Measurements from ENCODE around the gene SYNE1.
"Not testable (repeated sequence)": the region's sequence is repeated elsewhere in the genome, so short reads cannot be mapped to it uniquely, and the experiment has no call there.

Gene SYNE1

DNA sequence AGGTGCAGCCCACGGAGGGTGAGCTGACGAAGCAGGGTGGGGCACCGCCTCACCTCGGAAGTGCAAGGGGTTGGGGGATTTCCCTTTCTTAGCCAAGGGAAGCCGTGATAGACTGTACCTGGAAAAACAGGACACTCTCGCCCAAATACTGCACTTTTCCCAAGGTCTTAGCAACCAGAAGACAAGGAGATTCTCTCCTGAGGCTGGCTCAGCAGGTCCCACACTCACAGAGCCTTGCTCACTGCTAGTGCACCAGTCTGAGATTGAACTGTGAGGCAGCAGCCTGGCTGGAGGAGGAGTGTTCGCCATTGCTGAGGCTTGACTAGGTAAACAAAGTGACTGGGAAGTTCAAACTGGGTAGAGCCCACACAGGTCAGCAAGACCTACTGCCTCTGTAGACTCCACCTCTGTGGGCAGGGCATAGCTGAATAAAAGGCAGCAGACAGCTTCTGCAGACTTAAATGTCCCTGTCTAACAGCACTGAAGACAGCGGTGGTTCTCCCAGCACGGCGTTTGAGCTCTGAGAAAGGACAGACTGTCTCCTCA is 28.0 kb downstream of the SYNE1 start:
- DNase-seq: no peak

DNA sequence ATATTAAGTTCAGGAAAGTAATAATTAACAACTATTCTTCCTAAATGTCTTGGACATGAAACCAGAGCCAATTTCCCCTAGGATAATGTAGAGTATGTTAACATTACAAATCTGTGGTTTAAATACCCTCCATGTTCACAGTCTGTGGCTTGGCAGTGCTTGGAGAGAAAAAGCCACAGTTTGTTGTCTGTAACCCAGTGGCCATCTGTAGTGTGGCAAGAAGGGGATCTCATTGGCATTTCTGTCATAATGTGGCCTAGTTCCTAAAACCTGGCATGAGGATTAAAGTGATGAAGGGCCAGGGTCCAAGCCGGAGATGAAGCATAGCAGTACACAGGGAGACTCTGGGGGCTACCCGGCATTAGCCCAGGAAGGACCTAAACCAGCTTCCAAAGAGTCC is 31.2 kb downstream of the SYNE1 start:
- DNase-seq: no peak

DNA sequence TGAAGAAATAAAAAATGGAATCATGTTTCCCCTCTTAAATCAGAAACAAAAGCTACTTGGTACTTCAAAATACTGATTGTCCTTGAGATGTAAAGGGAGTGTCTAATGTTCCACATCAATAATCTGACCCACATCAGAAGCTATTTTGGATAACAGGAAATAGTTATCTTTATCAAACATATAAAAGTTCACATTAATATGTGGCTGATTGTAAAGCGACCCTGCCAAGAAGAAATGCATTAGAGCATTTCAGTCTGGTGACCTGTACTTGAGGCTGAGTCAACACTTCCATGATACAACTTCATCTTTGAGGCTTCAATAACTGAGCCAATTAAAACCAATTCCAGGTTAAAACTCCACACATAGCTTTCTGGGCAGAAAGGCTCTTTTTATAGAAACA is 31.8 kb downstream of the SYNE1 start:
- no peak for DNase-seq

DNA sequence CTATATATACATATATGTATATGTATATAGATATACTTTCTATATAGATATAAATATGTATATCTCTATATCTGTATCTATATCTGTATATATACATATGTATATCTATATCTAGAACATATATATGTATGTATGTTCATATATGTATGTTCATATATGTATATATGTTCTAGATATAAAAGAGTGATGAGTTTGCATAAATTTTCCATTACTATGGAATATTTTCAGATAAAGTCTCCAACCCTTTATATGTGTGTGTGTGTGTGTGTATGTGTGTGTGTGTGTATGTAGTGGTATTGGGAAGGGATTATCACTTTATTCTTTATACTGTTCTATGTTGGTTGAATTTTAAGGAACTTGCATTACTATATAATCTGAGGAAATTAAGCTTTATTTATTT is 33.3 kb downstream of the SYNE1 start:
- DNase-seq: no peak

DNA sequence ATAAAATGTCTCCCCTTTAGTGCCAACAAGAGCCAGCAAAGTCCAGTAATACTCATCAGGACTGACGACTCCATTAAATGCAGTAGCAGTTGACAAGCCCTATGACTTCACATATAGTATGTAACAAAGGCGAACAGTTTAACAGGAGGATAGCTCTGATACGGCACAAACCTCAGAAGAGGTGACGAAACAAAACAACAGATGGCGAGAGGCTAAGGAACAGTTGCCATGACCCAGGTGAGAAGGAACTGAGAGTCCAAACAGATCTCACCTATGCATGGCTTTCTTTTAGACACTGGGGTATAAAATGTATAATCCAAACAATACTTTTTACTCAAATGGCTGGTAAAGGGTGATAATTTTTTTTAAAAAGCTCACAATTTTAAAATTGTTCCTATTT is 37.1 kb downstream of the SYNE1 start:
- no peak for DNase-seq

DNA sequence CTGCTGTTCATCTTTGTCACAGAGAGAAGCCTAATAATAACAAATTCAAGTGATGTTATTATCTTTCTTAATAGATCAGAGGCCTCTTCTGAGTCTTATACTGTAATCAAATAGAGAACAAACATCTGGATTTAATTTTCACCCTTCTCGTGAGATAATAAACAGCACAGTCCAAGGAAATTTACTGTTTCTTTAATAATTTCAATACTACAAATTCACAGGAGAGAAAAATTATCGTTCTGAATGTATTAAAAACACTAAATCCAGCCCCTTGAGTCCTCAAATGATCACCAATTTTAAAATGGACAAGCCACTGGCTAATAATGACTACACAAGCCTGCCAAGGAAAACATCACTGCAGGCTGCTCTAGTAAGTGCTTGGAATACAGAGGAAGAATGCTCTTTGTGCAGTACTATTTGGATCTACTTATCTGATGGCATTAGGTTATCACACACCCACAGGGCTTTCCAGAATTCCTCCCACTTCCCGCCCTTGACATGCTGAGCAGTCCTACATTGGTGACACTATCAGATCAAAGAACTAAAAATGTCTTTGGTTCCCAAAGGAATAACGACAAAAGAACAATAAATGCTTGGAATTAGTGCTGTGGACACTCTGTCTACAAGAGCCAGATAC is 38.1 kb downstream of the SYNE1 start:
- no peak for DNase-seq

DNA sequence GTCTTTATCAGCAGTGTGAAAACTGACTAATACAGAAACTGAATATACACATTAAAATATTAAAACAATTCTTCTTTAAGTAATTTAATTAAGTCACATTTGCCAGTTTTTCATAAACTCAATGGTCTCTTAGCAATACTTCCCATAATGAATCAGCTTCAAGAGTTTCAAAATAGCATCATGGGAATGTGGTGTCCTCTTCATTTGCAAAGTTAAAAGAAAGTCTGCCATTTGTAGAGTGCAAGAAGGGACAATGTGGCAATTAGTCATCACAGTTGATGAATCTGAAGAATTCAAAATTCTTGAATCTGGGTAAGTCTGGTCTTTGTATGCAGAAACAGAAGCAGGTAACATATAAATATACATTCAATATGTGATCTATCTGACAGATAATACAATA is 38.7 kb downstream of the SYNE1 start:
- no peak for DNase-seq

DNA sequence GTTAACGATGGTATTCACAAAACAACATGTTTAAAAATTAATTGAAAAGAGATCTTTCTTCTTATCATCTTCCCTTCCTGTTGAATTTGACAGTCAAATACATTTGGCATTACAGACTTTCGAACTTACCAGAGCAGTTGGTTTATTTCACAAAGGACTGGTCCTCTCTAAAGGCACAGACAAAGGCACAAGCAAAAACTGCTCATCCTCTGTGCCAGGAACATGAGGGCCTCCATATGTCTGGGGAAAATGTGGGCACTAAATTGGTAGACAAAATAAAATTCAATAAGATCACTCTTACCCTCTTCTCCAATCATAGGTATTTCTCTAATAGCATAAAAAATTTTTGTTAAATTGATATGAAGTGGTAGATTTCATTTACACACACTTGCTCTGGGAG is 40.4 kb downstream of the SYNE1 start:
- no peak for DNase-seq

DNA sequence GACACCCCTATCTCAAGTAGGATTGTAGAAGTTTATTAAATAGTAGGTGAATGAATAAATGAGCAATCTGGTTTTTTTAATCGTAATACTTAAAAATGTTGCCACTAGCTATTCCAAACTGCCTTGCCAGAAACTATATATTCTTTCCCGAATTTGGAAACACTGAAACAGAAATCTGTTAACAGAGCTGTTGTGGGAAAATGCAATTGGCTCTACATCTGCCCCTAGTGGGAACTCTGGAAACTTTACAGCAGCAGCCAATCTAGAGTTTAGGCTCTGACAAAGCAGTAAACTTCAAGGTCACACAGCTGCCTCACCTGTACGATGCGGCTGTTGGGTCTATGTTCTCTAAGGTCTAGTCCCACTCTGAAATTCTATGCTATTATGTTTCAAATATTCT is 41.7 kb downstream of the SYNE1 start:
- DNase-seq: no peak

DNA sequence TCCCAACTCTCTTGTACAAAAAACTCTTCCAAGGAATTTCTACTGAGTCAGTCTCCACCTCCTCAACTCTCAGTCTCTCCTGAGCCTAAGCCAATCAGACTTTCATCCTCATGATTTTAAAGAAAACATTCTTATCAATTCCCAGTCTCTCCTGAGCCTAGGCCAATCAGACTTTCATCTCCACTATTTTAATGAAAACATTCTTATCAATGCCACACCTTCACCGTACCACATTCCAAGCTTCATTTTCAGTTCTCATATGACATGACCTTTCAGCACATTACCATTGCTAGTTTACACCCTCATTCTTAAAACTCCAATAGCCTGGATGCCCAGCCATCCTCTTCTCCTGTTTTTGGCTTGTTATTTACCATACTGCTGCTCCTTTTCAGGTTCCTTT is 42.5 kb downstream of the SYNE1 start:
- DNase-seq: no peak

DNA sequence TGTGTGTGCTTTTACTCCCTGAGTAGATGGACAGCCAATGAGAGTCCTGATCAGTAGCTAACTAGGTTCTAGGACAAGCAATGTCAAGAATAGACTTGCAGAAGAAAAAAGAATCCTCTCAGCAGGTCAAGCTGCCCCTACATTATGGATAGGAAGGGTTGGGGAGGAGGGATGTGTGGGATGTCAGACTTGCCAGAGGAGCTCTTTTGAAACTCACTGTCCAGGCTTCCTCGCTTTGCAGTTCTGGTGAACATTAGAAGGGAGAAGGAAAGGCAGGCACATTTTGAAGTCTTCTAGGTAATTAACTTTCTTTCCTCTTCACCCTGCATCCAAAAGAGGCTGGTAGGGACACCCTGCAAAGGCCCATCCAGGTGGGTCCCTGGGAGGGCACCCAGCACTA is 48.7 kb downstream of the SYNE1 start:
- DNase-seq: no peak

DNA sequence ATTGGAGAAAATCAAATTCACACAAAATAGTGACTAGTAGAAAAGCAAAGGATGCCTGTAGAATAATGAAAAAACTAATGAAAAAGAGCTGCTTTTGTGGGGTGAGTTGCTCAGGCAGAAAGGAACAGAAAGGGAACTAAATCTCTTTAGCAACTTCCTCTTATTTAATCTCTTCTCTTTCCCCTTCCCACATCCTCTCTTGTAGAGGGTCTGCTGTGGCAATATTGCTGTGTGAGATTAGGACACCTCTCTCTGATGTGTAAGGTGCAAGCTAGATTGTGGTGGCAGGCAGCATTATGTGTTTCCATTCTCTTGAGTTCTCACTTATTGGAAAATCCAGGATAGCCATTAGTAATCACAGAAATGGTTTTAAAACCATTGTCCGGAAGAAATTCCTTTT is 49.7 kb downstream of the SYNE1 start:
- DNase-seq: peak in 1 of 2 donors; percentile 4

DNA sequence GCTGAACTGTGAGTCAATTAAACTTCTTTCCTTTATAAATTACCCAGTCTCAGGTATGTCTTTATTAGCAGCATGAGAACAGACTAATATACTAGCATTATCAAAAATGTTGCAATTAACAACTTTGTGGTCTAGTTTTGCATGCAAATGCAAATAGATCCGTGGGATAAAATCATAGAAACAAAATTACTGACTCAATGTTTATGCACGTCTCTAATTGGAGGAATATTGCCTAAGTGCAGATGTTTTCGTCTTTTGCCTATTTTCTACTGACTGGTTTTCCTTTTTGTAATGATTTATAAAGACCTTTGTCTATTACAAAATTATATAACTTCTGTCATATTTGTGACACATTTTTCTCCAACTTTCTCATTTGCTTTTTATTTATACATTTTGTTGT is 51.9 kb downstream of the SYNE1 start:
- DNase-seq: no peak

DNA sequence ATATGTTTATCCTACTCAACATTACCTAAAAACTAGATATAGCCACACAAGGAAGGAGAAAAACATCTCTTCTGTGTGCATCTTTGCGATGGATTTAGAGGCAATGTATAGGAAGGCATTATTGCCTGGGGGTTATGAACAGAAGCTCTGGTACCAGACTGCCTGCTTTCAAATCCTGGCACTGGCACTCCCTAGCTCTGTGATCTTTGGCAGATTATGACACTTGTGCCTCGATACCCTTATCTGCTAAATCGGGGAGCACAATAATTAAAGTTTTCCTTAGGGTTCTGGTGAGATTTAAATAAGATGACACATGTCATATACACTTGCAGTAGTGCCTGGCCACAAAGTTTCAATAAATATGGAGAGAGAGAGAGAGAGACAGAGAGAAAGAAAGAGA is 53.3 kb downstream of the SYNE1 start:
- no peak for DNase-seq

DNA sequence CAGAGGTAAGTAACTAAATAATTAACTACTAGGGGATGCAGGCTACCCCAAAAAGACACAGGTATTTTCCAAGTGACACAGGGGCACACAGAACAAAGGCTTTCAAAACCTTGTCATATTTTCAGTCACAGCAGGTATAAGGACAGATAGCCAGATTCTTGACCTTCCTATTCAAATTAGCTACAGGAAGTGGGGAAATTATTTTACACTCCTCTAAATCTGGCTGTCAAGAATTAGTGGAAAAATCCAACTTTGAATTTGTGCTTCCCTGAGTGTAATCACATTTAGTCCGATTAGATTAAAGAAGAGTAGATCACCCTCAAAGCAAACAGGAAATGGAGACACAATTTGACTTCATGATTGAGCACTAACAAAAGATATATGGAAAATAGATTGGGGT is 60.6 kb downstream of the SYNE1 start:
- DNase-seq: no peak

DNA sequence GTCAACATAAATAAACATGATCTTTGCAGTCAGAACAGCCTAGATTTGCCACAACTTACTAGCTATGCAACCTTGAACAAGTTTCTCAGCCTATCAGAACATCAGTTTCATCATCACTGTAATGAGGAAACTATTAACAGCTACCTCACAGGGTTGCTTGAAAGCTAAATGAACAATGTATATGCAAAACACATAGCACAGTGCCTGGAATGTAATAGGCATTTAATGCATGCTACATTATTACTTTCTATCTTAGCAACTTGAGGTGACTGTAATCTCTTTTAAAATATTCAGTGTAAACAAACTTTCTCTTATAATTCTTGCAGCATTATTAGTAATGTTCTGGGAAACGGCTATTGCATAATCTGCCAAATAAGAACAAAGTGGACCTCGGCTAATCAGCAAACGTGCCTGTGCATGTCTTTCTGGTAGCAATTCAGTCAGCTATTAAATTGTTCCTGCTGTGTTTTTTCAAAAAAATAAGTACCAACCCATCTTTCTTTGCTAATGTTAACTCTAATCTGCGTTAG is 61.5 kb downstream of the SYNE1 start:
- DNase-seq: no peak

DNA sequence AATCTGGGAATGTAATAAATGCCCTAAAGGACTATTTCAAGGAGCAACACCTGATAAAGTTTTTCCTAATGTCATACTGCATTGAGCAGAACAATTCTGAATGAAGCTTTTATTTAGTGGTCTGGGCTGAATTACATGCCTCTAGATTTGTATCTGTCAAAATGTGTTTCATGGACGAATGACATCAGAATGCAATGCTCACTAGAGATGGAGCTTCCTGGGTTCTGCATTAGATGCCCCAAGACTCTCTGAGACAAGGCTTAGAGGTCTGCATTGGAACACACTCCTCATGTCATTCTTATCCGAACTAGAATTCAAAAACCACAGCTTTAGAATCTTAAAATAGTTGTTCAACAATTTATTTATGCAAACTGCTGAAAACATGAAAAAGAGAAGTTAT is 62.0 kb downstream of the SYNE1 start:
- DNase-seq: no peak

DNA sequence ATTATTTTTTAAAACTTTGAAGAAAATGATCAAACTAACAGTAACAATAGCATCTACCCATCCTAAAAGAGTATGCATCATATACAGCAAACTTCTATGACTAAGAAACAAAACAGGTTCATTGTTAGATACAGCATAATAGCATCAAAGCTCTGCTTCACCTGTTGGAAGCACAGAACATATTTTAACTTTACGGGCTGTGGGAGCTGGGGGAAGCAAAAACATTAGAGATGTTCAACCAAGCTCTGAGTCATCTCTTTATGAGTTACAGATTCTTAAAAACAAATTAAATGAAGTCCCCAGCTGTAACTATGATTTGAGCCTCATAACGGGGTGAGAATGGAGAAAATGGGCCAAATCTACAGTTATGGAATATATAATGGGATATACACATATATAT is 63.4 kb downstream of the SYNE1 start:
- no peak for DNase-seq

DNA sequence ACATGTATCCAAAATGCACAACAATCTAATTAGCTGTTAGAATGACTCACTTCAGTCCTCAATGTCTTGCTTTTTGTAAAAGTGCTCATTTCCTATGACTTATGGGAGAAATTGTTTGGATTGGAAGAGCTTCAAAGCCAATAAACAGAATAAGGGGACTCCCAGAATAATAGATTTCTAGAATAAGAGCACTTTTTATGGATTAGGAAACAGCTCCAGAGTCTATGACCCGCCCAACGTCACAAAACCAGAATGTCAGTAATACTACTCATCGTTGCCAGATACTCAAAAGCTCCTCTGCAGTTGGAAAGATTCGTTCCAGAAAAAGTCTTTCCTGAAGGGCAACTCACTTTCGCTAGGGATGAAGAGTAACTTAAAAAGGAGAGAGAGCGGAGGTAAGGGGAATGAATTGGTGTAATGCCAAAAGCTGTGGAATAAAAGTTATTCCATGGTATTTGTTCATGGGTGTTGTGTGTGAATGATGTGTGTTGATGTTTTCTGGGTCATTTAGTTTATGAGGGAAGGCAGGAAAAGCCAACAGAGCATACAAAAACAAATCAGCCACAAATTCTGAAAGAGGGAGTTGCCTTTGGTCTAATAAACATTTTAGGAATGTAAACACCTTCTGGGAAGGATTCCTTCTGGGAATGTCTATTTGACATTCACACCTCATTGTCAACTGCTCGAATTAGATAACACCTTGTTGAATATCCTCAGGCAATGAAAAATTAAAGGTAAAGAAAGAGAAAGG is 64.6 kb downstream of the SYNE1 start:
- DNase-seq: no peak

DNA sequence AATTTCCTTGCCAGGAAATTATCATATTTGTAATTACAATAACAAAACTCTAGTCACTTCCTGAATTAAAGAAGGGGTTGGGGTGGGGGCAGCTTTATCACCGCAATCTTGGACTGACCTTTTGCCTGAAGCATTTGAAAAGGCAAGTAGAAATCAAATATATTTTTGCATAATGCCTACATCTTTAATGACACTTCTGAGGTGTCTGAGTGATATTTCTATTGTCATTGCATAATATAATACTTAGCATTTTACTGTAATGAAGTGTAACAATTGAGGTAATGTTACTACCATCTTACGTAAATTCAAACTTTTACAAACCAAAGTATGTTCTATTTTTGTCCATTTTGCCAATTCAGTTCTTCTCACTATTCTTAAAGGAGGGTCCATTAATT is 65.2 kb downstream of the SYNE1 start:
- DNase-seq: no peak

DNA sequence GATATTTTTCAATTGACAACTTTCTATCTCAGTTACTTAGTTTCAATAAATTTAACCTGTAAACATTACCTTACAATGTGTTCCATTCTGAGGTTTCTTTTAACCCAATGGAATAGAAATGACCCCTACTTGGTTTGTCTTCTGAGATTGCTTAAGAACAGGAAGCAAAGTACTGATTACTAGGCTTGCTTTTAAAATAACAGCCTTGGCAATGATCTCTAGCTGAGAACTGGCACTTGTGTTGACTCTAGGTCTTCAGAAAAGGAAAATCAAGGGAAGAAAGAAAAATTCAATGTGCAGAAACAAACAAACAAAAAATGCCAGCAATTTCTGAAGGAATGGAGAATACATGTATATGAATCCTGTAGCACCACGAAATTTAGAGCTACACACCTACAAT is 66.1 kb downstream of the SYNE1 start:
- no peak for DNase-seq

DNA sequence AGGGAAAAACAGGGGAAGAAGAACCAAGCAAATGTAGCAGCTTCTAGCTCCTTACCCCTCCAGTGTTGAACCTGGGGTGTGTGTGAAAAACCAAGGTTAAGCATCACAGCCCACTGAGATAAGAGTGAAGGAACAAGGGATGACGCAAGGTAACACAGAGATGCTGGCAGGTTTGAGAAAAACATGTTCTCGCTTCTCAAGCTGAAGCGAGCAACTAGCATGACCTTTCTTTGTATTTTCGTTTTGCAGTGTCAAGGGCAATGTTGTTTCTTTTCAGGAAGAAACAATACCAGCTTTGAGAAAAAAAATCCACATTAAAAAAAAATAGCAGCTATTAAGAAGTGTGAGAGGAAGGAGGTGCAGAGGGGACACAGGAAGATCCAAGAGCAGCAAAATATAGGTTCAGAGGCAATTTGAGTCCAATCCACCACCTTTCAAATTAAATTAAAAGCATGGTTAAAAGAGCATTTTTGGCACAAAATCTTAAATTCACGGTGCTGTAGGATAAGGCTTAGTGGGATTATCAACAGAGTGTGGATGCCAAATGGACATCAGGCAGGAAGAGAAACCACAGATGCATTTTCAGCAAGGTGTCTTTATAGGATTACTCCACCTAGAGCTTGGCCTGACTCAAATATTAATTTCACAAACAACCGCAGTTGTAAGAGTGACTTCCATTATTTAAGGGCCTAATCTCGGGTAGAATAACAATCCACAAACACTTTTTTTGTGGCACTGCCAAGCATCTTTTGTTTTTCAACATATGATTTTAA is 70.9 kb downstream of the SYNE1 start:
- no peak for DNase-seq

DNA sequence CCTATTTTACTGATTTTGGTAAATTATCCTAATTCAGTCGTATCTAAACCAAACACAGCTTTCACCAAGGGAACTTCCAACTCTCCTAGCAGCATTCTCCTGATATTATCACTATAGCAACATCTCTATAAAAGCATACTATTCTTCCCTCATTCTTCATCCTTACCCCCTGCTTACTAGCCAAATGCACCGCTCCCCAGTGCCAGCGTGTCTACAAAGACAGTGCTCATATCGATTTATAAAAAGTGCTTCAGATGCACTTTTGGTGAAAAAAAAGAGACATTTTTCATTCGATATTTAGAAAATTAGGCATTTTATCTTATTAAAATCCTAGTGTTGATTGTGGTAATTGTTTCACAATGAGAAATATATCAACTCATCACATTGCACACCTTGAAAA is 74.0 kb downstream of the SYNE1 start:
- DNase-seq: no peak

DNA sequence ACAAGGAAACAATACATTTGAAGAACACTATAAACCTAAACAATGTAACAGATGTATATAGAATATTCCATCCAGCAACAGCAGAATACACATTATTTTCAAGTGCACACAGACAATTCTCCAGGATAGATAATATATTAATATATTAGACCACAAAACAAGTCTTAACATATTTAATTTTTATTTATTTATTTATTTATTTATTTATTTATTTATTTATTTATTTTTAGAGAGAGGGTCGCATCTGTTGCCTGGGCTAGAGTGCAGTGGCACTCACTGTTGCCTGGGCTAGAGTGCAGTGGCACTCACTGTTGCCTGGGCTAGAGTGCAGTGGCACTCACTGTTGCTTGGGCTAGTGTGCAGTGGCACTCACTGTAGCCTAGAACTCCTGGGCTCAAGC is 78.4 kb downstream of the SYNE1 start:
- DNase-seq: not testable (repeated sequence)
